Smooth muscle cell of the brain vasculature (primary cell): Measurements from ENCODE around the gene STRA8.

Experiments used
- DNase-seq: peaks from one replicate; pipeline ENCODE4 v3.0.0-alpha.2; 2012; ENCODE audit warnings: low read depth, low spot score

STRA8 gene

DNA sequence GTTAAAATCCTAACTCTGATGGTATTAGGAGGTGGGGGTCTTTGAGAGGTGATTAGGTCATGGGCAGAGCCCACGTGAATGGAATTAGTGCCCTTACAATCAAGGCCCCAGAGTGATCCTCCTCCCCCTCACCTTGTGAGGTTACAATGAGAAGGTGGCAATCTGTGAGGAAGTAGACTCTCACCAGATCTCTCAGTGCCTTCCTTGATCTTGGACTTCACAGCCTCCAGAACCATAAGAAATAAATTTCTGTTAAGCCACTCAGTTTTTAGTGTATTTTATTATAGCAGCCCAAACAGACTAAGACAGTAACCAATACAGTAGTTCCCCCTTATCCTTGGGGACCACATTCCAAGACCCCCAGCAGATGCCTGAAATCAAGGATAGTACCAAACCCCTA lies 32.0 kb downstream of the STRA8 start:
- DNase-seq = no peak

DNA sequence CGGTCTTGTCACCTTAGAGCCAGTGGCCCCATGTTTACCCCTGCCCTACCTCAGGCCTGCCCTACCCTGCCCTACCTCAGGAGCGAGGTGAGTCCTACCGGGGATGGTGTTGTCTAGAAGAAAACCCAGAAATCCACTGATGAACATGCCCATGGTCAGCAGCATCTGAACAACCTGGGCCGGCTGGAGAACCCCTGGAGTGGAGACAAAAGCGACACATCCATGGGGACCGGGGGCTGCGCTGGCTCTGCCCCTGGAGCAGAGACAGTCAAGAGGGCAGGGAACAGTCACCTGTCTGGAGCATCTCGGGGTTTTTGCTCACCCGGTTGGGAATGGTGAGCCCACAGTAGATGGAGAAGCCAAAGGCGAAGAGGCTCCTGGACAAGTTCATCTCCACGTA lies 36.3 kb downstream of the STRA8 start:
- no peak for DNase-seq

DNA sequence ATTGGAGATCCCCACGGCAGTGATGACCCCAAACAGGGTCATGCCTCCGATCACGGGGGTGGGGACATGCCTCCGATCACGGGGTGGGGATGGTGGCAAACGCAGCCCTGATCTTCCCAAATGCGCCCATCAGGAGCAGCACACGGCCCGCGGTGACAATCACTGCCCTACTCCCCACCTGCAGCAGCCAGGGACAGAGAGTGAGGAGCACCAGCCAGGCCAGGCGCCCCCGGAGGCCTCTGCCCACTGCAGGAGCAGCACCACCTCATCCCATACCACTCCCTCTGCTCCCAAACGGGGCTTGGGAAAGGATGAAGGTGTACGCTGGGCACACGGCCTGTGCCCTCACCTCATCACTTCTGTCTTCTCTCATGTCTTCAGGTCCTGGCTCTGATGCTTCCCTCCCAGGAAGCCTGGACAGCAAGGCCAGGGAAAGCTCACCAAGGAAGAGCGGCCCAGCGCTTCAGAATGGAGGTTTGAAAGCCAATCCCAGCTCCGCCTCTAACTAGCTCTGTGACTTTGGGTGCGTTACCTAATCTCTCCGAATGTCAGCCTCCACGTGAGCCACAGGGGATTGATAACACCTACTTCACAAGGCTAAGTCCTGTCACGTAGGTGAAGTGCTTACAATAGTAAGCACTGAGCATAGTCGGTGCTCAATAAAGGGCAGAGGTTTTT lies 37.1 kb downstream of the STRA8 start:
- no peak for DNase-seq

DNA sequence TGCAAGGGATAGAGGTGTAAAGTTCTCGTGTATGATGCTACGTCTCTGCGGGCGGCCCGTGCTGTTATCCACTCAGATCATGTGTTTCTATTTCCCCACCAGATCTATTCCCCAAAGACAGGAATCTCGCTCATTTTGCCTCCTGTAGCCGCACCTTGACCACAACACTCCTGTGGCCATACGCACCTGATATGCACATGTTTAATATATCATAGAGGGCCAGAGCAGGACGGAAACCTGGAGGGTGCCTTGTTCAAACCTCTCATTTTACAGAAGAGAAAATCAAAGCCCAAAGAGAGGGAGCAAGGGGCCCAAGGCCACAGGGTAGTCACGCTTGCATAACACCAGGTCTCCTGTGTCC lies 37.6 kb downstream of the STRA8 start:
- DNase-seq = no peak

DNA sequence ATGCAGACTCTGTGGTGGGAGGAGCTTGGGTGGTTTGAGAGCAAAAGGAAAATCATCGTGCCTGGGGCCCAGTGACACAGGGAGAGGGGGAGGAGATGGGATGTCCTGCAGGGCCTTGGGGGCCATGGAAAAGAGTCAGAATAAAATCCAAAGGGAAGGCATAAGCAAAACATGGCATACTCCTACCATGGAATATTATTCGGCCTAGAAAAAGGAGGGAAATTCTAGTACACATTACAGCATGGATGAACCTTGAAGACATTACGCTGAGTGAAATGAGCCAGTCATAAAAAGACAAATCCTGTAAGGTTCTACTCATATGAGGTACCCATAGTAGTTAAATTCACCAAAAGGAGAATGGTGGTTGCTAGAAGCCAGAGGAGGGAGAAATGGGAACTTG lies 38.7 kb downstream of the STRA8 start:
- DNase-seq = no peak

DNA sequence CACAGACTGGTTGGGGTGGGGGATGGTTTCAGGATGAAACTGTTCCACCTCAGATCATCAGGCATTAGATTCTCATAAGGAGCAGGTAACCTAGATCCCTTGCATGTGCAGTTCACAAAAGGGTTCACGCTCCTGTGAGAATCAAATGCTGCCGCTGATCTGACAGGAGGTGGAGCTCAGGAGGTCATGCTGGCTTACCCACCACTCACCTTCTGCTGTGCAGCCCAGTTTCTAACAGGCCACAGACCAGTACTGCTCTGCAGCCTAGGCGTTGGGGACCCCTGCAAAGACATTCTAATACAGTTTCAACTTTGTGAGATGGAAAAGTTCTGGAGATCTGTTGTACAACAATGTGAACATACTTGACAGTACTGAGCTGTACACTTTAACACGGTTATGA lies 39.9 kb downstream of the STRA8 start:
- no peak for DNase-seq

DNA sequence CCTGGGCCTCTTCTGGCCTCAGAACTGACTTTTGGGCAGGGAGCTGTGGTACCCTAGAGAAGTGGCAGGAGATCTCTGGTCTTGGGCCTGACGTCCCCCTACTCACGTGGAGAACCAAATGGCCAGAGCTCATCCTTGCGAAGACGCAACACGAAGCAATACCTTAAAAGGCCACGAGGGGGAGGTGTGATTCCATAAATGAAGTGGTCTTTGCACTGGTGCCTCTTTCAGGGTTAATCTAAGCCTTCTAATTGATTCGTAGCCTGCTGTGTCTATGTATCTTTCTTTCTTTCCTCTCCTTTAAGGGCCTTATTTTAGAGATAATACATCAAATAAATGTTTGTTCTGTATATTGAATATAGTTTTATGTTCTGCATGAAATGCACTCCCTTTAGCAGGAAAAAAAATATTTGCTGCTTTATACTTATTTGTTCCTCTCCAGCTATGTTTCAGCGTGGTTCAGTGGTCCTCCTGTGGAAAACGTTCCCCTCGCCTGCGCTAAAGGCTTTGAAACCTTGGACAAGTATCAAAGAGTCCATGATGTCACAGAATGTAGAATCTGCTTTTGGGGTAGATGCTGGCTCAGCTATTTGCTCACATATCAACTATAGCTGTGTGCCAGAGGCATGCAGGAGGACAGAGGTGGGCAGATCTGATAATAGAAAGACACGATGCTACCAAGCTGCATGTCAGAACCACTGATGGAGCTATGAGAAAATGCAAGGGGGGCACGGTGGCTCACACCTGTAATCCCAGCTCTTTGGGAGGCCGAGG lies 41.0 kb downstream of the STRA8 start:
- peak; percentile 50 for DNase-seq

DNA sequence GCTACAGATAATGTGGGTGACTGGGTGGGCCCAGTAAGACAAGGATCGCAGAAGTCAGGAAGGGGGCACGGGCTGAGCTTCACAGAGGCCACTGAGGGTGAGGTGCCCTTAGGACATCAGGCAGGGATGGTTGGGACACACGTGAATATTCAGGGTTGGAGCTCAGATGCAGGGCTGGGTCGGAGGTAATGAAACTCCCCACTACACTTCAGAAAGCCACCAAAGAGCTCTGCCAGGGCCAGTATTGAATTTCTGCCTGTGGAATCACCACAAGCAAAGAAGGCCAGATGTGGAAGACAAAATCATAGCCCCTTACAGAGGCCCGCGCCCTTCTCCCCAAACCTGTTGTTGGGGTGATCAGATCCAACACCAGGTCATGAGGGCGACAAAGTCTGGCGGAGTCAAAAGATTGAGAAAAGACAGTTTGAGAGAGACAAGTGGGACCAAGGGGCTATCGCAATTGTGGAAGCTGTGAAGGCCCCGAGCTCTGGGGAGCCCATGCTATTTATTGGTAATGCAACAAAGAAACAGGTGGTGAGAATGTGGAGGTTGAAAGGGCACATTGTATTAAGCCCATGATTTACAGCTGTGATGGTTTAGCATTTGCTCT lies 42.4 kb downstream of the STRA8 start:
- DNase-seq = no peak

DNA sequence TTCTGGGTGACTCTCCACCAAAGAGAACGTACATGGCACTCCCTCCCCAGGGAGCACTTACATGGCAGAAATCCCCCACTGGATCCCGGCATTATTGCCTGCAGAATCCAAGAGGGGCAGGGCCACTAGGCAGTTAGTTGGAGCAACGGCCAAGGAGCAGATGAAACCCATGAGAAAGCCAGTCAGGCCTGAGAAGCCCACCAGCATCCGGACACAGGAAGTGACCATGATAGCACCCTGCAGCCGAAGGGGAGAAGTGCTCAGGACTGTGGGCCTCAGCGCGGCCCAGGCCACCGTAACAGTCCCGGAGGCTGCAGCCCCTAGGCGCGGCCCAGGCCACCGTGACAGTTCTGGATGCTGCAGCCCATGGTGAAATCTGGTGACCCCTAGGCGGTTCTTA lies 43.5 kb downstream of the STRA8 start:
- DNase-seq = no peak

DNA sequence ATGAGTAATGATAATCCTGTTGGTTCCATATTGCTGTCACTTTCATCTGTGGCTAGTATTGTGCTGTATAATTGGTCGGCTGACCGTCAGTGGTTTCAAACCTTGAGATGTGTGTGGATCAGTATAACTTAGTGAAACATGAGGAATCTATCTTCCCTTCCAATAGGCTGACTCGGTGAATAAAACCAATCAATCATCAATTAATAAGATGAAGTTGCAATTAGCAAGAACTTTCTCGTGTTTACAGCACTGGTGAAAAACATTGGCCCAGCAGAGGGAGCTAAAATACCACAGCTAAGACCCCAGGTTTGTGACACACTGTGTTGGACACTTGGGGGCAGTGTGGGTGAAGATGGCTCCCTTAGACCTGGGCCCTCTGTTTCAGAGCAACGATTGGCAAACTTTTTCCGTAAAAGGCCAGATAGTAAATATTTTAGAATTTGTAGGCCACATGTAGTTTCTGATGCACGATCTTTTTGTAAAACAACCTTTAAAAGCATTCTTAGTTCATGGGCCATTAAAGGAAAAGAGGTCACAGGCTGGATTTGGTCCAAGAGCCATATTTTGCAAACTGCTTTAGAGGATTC lies 47.8 kb downstream of the STRA8 start:
- peak; percentile 67 for DNase-seq

DNA sequence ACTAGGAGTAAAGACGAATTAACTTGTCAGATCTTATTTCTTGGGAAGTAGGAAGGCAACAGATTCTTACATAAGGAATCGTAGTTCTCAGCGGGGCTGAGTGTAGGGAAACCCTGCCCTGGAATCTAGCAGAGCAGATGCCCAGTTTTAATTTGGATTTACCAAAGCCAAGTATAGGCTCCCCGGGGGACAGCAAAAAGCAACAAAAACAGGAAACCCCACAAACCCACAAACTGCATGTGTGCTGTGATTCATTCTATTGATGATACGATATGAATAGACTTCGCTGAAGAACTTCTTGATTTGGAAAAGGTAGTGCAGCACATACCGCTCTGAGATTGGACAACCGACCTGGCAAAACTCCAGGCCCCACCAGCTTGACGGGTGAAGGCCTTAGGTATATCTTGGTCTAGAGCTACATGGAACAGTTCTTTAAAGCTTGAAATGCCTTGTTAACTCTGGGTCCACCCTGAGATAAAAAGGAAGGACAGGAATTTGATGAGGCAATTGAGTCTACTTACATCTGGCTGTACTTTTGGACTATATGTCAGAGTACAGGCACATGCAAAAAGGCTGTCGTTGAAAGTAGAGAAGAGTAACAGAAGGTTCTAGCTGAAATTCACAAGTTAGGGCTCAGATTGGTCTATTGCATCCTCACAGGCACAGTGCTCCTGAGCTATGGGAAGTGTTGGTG lies 49.1 kb downstream of the STRA8 start:
- peak; percentile 72 for DNase-seq

DNA sequence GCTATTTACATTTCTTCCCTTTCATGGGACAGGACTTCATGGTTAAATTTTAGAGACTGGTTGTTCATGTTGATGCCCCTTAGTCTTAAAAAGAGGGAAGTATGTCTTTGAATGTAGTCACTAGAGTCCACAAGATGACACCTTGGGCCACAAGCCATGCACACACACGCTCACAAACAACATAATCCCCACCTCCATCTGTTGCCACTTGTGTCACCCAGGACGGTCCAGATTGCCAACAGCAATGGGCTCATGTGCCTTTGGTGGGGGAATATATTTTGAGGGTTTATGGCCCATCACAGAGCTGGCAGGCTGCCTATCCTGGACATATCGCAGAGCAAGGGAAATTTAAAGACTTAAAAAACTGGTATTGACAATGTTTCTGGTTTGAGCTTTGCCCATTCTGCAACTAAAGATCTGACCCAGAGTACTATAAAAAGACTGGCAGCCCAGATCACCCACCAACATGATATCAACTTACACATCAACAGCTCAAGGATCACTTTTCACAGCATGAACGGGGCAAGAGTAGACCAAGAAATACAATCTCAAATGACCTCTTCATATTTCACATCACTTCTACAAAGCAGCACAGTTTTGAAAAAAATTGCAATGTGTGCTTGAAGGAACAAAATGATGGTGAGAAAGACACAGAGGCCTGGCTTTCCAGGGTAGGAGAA lies 50.5 kb downstream of the STRA8 start:
- DNase-seq = no peak

DNA sequence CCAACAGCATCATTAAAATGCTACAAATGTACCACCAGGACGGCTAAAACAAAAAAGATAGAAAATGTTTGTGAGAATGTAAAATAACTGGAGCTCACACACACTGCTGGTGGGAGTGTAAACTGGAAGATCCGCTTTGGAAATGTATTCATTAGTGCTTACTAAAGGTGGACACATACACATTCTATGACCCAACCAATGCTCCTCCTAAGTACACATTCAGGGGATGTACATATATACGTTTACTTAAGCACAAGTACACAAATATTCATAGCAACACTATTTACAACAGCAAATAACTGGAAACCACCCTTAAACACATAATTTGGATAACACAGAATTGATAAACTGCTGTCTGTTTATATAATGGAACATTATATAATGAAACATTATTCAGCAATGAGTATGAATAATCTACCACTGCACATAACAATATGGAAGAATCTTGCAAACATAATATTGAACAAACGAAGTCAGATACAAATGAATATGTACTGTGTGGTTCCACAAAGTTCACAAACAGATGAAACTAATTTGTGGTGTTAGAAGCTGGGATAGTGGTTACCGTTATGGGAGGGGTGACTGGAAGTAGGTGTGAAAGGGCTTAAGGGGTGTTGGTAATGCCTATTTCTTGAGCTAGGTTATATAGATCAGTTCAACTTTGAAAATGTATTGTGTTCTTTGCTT lies 52.1 kb downstream of the STRA8 start:
- DNase-seq = no peak

DNA sequence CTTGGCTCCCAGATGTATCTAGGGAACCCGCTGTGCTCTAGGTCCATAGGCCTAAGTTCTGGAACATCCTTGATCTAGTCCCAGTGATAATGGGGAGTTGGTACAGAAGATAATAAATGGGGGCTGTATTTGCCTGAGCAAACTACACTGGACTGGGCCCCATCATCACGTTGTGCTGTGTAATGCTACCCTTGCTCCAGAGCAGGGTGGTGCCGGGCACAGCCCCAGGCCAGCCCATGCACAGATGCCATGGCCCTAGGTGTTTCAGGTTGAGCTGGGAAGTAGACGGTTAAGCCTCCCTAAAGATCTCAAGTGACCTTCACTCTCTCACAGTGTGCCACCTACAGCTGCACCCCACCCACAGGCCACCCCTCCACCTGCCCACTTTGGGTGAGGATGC lies 53.2 kb downstream of the STRA8 start:
- no peak for DNase-seq

DNA sequence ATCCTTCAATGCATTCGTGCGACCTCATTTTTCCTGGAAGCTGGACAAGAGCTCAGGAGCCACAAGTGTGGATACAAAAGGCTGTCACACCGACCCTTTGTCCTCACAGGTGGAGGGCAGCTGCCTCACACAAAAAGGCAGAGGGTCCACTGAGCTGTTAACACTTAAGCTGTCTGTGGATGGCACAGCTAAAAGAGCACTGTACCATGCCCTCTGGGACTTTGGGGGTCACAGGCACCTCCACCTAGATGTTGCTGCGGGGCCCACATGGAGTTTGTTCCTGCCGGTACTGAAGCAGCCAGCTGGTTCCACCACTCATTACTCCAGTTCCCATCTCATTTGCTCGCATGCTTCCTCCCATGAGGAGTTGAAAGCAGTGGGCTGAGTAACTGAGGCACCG lies 57.0 kb downstream of the STRA8 start:
- DNase-seq = no peak

DNA sequence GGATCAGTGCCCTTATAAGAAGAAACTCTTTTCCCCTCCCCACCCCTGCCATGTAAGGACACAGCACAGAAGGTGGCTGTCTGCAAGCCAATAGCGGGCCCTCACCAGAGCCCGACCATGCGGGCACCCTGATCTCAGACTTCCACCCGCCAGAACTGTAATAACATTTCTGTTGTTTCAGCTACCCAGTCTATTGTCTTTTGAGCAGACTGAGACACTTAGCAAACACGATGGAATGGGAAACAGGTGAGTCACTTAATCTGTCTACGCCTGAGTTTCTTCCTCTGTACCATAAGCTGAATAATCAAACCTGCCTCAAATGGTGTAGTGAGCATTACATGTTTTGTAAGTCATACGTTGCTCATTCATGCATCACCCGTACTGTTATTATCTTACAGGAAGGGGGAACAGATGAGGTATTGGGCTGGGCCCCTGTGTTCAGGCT lies 58.2 kb downstream of the STRA8 start:
- DNase-seq = no peak

DNA sequence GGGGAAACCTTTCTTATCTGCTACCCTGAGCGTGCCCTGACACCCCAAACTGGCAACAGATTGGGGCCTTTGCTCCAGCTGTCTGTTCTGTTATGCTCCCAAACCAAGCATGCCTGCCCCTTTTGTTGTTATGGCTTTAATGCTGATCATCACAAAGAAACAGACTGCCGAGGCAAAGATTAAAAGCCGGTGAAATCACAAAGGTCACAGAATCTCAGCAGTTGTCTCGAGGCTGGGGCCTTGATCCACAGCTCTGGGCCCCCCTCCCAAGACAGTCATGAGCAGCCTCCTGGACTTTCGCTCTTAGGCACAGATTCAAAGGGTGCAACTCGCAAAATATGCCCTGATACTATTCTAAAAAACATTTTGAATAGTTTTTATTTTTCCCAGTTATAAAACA lies 65.6 kb downstream of the STRA8 start:
- no peak for DNase-seq

DNA sequence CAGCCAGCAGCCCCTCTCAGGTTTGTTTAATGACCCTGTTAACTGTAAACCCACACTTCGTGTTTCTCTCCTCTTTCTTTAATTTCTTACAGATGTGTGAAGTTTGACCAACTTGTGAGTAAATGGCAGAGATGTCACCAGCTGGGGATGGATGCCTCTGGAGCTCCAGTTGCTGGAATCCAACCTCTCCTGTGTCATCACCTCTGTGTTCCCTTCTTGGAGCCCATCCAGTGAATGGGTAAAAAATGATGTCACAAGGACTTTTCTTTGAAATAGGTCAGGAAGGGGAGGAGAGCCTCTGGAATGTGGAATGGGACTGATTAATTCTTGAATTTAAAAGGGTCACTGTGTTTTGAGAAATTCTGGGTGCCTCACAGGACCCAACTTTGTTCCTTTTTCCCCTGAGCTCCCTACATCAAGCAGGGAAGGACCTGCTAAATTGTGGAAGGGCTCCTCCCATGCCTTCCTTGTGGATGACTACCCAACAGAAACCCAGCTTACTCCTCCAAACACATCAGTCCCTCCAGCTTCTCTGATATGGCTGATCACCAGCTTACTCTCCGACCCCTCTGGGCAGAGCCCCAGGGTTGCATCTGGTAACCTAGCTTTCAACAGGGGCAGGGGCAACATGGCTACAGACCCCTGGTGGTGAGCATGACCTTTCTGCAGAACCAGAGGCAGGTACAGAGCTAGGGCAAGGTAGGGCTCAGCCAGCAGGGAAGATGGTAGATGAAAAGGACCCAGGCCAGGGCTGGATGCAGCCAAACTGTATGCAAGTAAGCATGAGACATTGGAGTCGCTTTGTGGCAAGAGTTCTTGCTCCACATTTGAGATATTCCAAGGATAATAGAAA lies 67.5 kb downstream of the STRA8 start:
- DNase-seq = no peak
